ENCODE results near the gene ZBTB47. TPM values are rescaled to one million over a fixed set of nuclear protein-coding genes. Genes with fewer than 3 reads are reported as not detected.

Gene ZBTB47
- total RNA-seq, 4 donors from 2014 or later: 5.0 to 34.3 (median 10.3) TPM

DNA sequence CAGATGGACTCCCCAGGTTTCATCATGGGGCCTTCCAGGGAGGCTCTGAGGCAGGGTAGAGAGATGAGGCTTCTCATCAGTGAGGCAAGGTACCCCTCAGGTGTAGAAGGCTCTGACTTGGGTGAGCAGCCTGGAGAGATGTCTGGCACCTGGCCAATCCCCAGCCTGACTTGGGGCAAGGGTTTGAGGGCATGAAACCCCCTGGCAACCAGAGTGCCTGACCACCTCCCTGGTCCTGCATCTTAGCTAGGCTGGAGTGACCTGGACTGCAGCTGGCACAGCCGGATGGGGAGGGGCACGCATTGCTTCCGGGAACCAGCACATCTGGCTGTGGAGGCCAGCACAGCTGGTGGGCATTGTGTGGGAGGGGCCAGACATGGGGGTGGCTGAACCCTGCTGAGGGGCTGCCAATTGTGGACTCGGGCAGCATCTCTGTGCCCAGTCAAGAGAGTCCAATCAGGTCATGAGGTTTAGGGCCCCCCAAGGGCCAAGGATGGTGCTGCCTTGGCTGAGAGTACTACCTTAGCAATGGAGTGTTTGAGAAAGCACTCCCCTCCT, 1.9 kb downstream of the ZBTB47 start:
- TF ChIP-seq, protein P1, sequence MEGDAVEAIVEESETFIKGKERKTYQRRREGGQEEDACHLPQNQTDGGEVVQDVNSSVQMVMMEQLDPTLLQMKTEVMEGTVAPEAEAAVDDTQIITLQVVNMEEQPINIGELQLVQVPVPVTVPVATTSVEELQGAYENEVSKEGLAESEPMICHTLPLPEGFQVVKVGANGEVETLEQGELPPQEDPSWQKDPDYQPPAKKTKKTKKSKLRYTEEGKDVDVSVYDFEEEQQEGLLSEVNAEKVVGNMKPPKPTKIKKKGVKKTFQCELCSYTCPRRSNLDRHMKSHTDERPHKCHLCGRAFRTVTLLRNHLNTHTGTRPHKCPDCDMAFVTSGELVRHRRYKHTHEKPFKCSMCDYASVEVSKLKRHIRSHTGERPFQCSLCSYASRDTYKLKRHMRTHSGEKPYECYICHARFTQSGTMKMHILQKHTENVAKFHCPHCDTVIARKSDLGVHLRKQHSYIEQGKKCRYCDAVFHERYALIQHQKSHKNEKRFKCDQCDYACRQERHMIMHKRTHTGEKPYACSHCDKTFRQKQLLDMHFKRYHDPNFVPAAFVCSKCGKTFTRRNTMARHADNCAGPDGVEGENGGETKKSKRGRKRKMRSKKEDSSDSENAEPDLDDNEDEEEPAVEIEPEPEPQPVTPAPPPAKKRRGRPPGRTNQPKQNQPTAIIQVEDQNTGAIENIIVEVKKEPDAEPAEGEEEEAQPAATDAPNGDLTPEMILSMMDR (IDR thresholded peaks at IDR 0.05): no peak
- no peak for TF ChIP-seq POLR2A (IDR thresholded peaks at IDR 0.05)
- DNase-seq: no peak
- H3K27ac ChIP-seq: peak overlapping the region; percentile 84 to 96 (median 94)
- H3K4me3 ChIP-seq: peak overlapping the region; percentile 67 to 86 (median 78)
- no peaks in the 10 kb centered on the region for H3K27me3 ChIP-seq
- intact Hi-C loops (cut with DNase I): no loop called here
- 67 to 100% methylated on average over 1 of the region's 4 CpGs for WGBS, 2 donors
- H3K9me3 ChIP-seq: no peaks in the 10 kb centered on the region
- peaks cover 36 to 88% (median 54%) of the 10 kb centered on the region in 3 donors for H3K4me1 ChIP-seq
- peaks cover 3 to 24% (median 8%) of the 10 kb centered on the region in 3 donors for H3K36me3 ChIP-seq

- no peaks in the 10 kb centered on the region for H3K27me3 ChIP-seq
- 57 to 72% methylated on average over 3 to 6 of the region's 6 CpGs for WGBS, 2 donors
- peaks cover 36 to 85% (median 53%) of the 10 kb centered on the region in 3 donors for H3K4me1 ChIP-seq
- H3K36me3 ChIP-seq: peaks cover 3 to 21% (median 8%) of the 10 kb centered on the region in 3 donors
- no peak for TF ChIP-seq POLR2A (IDR thresholded peaks at IDR 0.05)
- TF ChIP-seq, protein P1 (IDR thresholded peaks at IDR 0.05): no peak
- intact Hi-C loops (cut with DNase I): no loop called here
- no peaks in the 10 kb centered on the region for H3K9me3 ChIP-seq
- peak overlapping the region; percentile 39 to 96 (median 94) for H3K27ac ChIP-seq
- H3K4me3 ChIP-seq: peak overlapping the region in 1 of 4 donors; percentile 80
- no peak for DNase-seq
Observed at GRCh38 chr3:42655980-42656679, 2.6 kb downstream of the ZBTB47 start.

DNA sequence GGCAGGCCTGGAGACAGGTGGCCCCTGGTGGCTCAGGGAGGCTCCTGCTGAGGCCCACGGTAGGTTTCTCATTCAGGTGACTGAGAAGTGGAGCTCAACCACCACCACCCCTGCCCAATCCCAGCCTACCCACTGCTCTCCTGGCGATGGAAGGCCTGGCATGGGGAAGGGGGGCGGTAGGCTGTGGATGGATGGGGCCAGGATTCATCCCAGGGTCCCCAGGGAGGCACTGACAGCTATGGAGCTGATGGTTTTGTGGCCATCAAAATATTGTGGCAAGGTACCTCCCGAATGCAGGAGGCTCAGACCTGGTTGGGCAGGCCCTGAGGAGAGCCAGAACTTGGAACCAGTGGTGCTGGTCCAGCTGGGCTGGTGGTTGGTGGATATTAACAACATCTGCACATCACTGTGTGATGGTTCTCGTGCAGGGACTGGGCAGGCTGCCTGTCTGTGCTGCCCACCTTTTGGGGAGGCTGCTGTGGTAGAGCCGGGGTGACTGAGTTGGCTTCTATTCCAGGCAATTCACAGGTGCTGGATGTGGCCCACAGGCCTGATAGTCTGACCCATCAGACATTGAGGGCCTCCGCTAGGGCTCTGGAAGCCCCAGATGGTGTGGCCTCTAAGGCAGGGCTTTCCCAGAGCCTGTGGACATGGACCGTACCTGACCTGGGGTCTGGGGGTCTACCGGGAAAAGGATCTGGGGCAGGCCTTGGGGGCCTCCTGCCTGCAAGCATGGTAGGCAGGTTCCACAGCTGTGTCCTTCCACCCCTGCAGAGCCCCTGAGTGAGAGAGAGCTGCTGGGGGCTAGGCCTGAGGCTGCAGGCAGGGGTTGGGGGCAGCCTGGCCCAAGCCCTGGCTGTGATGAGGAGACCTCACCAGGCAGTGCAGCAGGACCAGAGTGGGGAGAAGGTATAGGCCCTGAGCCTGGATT, 3.4 kb downstream of the ZBTB47 start:
- Histone ChIP-seq H3K36me3 (peaks cover 3 to 21% (median 8%) of the 10 kb centered on the region in 3 donors), H3K27me3 (no peaks in the 10 kb centered on the region), H3K4me1 (peaks cover 33 to 77% (median 44%) of the 10 kb centered on the region in 3 donors), H3K27ac (peak overlapping the region in 3 of 4 donors; percentile 94 to 96 (median 94)), H3K4me3 (no peak overlapping the region), H3K9me3 (no peaks in the 10 kb centered on the region)
- TF ChIP-seq POLR2A (IDR thresholded peaks at IDR 0.05): no peak
- TF ChIP-seq, protein P1 (IDR thresholded peaks at IDR 0.05): no peak
- 49 to 88% methylated on average over 3 to 4 of the region's 9 CpGs for WGBS, 2 donors
- intact Hi-C loops (cut with DNase I): no loop called here
- no peak for DNase-seq

- H3K4me1 ChIP-seq: peaks cover 25 to 70% (median 37%) of the 10 kb centered on the region in 3 donors
- H3K9me3 ChIP-seq: no peaks in the 10 kb centered on the region
- H3K36me3 ChIP-seq: peaks cover 3 to 21% (median 8%) of the 10 kb centered on the region in 3 donors
- peak overlapping the region in 2 of 4 donors; percentile 9 to 94 for H3K27ac ChIP-seq
- intact Hi-C loops (cut with DNase I): no loop called here
- WGBS, 2 donors: 80 to 83% methylated on average over 1 to 2 of the region's 4 CpGs
- no peak overlapping the region for H3K4me3 ChIP-seq
- no peak for TF ChIP-seq POLR2A (IDR thresholded peaks at IDR 0.05)
- TF ChIP-seq, protein P1 (IDR thresholded peaks at IDR 0.05): no peak
- H3K27me3 ChIP-seq: no peaks in the 10 kb centered on the region
- DNase-seq: no peak
Observed at GRCh38 chr3:42657675-42658074, 4.2 kb downstream of the ZBTB47 start.
